H1 (cell line): ENCODE data around the gene TMEM117. TPM values are rescaled to one million over a fixed set of nuclear protein-coding genes. Genes with fewer than 3 reads are reported as not detected.

Experiments used
- CTBP2 ChIP-seq: IDR thresholded peaks from 2 replicates; pipeline ENCODE4 v1.7.0; 2011; ENCODE audit warnings: borderline replicate concordance, mild to moderate bottlenecking, moderate library complexity, mixed read lengths, low read length; ENCODE audit not compliant: insufficient read depth, insufficient read length
- GABPA ChIP-seq: IDR thresholded peaks from 2 replicates; pipeline ENCODE4 v1.6.1; 2011; ENCODE audit warnings: mild to moderate bottlenecking, low read length, moderate library complexity, borderline replicate concordance; ENCODE audit not compliant: insufficient read depth
- HDAC2 ChIP-seq, 2 experiments: fragments of 300-600 bp in 1 of 2; sonication (generic) in 1 of 2; IDR thresholded peaks; 2 replicates each; pipeline ENCODE4 v1.6.1; 2011 to 2012; ENCODE audit warnings: low read depth in 2 of 2, low read length in 2 of 2, mild to moderate bottlenecking in 2 of 2, moderate library complexity in 2 of 2, borderline replicate concordance in 1 of 2, inconsistent platforms in 1 of 2
- POLR2AphosphoS5 ChIP-seq: IDR thresholded peaks from 2 replicates; pipeline ENCODE4 v1.6.1; 2011; ENCODE audit warnings: low read depth, low read length
- POU5F1 ChIP-seq: IDR thresholded peaks from 2 replicates; pipeline ENCODE4 v1.6.1; 2011; ENCODE audit warnings: low read depth, mild to moderate bottlenecking, low read length, moderate library complexity
- RFX5 ChIP-seq: IDR thresholded peaks from 2 replicates; pipeline ENCODE4 v1.6.1; 2011; ENCODE audit warnings: low read depth, low read length, improper control_type of control experiment, borderline replicate concordance
- SP2 ChIP-seq: IDR thresholded peaks from 2 replicates; pipeline ENCODE4 v1.6.1; 2012; ENCODE audit warnings: mild to moderate bottlenecking, low read length, inconsistent platforms
- TBP ChIP-seq: IDR thresholded peaks from 2 replicates; pipeline ENCODE4 v1.6.1; 2011; ENCODE audit warnings: low read depth, low read length, improper control_type of control experiment
- polyA plus RNA-seq, 7 experiments: library from polyadenylated mRNA; depleted of rRNA in 3 of 7; stranded (reverse) in 5 of 7; unstranded in 2 of 7; fragments of >200 nt in 5 of 7; fragments of 200-250 nt in 2 of 7; gene quantifications; 1 replicate in 5 of 7; 2 replicates in 1 of 7; 4 replicates in 1 of 7; pipeline versions ENCODE4 v1.2.1 to v1.2.3, GENCODE V29; 2011 to 2013; ENCODE audit warnings: missing spikeins in 2 of 7, mixed read lengths in 2 of 7
- total RNA-seq: library from RNA; stranded (reverse); fragmentation: NEBNext Ultra II Directional; extraction: Animal tissue kit (Norgen Biotek cat#: 25700); gene quantifications from 2 replicates; pipeline ENCODE4 v1.2.1, GENCODE V29; 2021
- TF ChIP-seq, protein P1 (sequence below): fragments of 300-600 bp; sonication (generic); IDR thresholded peaks from 2 replicates; pipeline ENCODE4 v1.7.1; 2012; ENCODE audit warnings: low read length, moderate library complexity, mild to moderate bottlenecking, inconsistent platforms; ENCODE audit not compliant: insufficient replicate concordance
- TF ChIP-seq, protein P2 (sequence below): IDR thresholded peaks from 2 replicates; pipeline ENCODE4 v1.6.1; 2012; ENCODE audit warnings: low read length, inconsistent platforms

TMEM117 gene
- total and polyA plus RNA-seq, 2 of the 8 experiments (the other 6 are each of a cell fraction or from before 2014, with no cell fraction given), result 0.80 to 1.4 TPM

DNA sequence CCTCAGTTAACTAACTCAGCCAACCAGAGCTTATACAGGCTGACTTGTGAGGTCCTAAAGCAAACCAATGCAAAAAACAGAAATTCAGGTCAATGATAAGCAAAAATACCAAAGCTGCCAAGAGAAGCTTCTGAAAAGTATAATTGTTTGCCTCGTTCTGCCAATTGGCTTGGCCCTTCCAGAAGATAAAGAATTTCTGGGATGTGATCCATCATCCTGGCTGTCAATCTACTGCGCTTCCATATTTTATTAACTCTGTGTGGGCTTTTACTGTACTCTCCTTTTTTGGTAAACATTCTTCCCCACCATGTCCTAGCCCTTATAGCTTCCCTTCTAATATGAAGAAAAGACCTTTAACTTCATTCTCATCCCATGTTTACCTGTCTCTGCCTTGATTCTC is 387.9 kb downstream of the TMEM117 start (continued):
- TF ChIP-seq, protein P1, sequence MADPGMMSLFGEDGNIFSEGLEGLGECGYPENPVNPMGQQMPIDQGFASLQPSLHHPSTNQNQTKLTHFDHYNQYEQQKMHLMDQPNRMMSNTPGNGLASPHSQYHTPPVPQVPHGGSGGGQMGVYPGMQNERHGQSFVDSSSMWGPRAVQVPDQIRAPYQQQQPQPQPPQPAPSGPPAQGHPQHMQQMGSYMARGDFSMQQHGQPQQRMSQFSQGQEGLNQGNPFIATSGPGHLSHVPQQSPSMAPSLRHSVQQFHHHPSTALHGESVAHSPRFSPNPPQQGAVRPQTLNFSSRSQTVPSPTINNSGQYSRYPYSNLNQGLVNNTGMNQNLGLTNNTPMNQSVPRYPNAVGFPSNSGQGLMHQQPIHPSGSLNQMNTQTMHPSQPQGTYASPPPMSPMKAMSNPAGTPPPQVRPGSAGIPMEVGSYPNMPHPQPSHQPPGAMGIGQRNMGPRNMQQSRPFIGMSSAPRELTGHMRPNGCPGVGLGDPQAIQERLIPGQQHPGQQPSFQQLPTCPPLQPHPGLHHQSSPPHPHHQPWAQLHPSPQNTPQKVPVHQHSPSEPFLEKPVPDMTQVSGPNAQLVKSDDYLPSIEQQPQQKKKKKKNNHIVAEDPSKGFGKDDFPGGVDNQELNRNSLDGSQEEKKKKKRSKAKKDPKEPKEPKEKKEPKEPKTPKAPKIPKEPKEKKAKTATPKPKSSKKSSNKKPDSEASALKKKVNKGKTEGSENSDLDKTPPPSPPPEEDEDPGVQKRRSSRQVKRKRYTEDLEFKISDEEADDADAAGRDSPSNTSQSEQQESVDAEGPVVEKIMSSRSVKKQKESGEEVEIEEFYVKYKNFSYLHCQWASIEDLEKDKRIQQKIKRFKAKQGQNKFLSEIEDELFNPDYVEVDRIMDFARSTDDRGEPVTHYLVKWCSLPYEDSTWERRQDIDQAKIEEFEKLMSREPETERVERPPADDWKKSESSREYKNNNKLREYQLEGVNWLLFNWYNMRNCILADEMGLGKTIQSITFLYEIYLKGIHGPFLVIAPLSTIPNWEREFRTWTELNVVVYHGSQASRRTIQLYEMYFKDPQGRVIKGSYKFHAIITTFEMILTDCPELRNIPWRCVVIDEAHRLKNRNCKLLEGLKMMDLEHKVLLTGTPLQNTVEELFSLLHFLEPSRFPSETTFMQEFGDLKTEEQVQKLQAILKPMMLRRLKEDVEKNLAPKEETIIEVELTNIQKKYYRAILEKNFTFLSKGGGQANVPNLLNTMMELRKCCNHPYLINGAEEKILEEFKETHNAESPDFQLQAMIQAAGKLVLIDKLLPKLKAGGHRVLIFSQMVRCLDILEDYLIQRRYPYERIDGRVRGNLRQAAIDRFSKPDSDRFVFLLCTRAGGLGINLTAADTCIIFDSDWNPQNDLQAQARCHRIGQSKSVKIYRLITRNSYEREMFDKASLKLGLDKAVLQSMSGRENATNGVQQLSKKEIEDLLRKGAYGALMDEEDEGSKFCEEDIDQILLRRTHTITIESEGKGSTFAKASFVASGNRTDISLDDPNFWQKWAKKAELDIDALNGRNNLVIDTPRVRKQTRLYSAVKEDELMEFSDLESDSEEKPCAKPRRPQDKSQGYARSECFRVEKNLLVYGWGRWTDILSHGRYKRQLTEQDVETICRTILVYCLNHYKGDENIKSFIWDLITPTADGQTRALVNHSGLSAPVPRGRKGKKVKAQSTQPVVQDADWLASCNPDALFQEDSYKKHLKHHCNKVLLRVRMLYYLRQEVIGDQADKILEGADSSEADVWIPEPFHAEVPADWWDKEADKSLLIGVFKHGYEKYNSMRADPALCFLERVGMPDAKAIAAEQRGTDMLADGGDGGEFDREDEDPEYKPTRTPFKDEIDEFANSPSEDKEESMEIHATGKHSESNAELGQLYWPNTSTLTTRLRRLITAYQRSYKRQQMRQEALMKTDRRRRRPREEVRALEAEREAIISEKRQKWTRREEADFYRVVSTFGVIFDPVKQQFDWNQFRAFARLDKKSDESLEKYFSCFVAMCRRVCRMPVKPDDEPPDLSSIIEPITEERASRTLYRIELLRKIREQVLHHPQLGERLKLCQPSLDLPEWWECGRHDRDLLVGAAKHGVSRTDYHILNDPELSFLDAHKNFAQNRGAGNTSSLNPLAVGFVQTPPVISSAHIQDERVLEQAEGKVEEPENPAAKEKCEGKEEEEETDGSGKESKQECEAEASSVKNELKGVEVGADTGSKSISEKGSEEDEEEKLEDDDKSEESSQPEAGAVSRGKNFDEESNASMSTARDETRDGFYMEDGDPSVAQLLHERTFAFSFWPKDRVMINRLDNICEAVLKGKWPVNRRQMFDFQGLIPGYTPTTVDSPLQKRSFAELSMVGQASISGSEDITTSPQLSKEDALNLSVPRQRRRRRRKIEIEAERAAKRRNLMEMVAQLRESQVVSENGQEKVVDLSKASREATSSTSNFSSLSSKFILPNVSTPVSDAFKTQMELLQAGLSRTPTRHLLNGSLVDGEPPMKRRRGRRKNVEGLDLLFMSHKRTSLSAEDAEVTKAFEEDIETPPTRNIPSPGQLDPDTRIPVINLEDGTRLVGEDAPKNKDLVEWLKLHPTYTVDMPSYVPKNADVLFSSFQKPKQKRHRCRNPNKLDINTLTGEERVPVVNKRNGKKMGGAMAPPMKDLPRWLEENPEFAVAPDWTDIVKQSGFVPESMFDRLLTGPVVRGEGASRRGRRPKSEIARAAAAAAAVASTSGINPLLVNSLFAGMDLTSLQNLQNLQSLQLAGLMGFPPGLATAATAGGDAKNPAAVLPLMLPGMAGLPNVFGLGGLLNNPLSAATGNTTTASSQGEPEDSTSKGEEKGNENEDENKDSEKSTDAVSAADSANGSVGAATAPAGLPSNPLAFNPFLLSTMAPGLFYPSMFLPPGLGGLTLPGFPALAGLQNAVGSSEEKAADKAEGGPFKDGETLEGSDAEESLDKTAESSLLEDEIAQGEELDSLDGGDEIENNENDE, result no peak
- no peak for TF ChIP-seq POU5F1
- TF ChIP-seq CTBP2, result no peak
- TF ChIP-seq GABPA, result no peak
- TF ChIP-seq POLR2AphosphoS5, result no peak
- no peak for TF ChIP-seq HDAC2 (IDR thresholded peaks at IDR 0.05; ENCODE audit: borderline replicate concordance in 1 of 2, low read depth in 2 of 2, low read length in 2 of 2)
- TF ChIP-seq, protein P2, sequence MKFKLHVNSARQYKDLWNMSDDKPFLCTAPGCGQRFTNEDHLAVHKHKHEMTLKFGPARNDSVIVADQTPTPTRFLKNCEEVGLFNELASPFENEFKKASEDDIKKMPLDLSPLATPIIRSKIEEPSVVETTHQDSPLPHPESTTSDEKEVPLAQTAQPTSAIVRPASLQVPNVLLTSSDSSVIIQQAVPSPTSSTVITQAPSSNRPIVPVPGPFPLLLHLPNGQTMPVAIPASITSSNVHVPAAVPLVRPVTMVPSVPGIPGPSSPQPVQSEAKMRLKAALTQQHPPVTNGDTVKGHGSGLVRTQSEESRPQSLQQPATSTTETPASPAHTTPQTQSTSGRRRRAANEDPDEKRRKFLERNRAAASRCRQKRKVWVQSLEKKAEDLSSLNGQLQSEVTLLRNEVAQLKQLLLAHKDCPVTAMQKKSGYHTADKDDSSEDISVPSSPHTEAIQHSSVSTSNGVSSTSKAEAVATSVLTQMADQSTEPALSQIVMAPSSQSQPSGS, result no peak
- TF ChIP-seq SP2, result no peak
- TF ChIP-seq RFX5, result no peak
- TF ChIP-seq TBP, result no peak
